Hypothalamus (tissue), 51 donors: ENCODE data around the gene INPP5J.
A peak's percentile ranks its signal among the peaks of the same experiment; 100 is the strongest.
"Not testable (repeated sequence)": the region's sequence is repeated elsewhere in the genome, so short reads cannot be mapped to it uniquely, and the experiment has no call there.

ENCODE experiments used
- DNase-seq, 51 donors: peaks; one replicate each; lab custom pipeline; 2025; lab: John Stamatoyannopoulos, UW

Gene INPP5J

DNA sequence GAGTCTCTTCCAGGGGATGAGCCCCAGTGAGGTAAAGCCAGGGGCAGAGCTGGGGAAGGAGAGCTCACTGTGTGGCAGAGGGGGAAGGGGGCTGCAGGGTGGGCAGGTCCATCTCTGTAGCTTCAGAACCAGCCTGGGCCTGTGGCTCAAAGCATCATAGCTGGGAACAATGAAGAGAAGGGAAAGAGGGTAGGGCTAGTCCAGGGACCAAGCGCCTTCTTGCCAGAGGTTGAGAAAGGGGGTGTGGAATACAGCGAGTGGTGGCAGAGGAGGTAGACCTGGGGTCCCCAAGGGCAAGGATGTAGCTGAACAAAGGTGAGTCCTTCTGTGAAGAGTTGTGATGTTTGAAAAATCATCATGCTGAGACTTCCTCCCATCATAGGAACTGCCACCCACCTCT is 18.8 kb downstream of the INPP5J start:
- no peak for DNase-seq

DNA sequence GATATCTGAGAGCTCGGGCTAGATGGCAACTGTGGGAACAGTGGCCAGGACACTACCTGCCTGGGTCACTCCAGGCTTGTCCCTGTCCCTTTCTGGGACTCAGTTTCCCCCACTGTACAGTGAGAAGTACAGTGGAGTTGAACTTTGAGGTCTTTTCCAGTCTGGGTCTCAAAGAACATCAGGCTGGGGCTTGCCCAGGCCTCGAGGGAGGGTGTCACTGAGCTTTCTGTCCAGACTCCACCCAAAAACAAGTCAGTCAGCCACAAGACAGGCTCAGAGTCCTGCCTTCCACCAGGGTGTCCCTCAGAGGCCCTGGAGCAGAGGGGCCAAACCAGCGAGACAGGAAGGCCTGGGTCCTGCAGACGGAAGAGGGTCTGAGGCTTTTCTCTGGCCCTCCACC is 19.5 kb downstream of the INPP5J start:
- no peak for DNase-seq

DNA sequence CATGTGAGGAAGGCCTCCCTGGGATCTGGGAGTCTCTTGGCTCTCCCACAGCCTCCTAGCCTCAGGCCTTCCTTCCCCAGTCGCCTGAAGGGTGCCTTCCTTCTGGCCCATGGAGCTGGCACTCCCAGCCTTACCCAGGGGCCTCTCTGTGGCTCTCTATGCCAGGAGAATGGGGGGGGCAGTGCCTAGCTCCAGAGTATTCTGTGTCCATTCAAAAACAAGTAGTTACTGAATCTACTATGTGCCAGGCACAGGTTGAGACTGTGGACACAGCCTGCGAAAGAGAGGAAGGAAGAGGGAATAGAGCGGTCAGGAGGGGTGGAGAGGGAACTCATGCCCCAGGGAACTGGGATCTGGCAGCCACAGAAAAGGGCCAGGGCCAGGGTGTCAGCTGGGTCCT is 20.3 kb downstream of the INPP5J start:
- DNase-seq, result peak in 1 of 51 donors; percentile 11

DNA sequence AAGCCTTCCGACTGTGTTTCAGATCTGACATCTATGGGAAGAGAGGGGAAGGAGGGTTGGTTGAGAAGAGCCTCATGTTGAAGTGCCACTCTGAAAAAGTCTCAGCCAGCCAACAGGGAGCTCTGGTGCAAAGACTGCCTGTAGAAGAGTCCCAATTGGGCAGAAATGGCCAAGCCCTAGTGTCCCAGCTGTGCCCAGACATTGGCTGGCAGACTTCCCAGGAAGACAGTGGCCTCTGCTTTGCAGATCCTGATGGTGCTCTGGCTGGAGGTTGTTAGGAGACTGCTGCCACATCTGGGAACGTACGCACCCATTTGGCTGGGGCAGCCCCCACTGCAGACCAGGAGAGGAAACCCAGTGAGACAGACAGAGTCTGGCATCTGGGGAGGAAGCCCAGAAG is 20.8 kb downstream of the INPP5J start:
- DNase-seq, result peak in 11 of 51 donors; percentile 5 to 40 (median 15)

DNA sequence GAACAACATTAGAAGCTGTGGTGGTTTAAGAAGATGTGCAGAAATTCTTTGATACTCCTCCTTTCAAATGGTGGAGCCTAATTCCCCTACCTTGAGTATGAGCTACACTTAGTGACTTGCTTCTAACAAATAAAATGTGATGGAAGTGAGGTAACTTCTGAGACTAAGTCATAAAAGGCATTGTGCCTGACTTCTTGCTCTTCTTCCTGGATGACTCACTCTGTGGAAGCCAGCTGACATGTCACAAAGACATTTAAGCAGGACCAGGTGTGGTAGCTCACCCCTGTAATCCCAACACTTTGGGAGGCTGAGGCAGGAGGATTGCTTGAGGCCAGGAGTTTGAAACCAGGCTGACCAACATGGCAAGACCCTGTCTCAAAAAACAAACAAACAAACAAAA is 21.5 kb downstream of the INPP5J start:
- no peak for DNase-seq

GRCh38 chr22:31148488-31148887 is 25.7 kb downstream of the INPP5J start:
- no peak for DNase-seq

DNA sequence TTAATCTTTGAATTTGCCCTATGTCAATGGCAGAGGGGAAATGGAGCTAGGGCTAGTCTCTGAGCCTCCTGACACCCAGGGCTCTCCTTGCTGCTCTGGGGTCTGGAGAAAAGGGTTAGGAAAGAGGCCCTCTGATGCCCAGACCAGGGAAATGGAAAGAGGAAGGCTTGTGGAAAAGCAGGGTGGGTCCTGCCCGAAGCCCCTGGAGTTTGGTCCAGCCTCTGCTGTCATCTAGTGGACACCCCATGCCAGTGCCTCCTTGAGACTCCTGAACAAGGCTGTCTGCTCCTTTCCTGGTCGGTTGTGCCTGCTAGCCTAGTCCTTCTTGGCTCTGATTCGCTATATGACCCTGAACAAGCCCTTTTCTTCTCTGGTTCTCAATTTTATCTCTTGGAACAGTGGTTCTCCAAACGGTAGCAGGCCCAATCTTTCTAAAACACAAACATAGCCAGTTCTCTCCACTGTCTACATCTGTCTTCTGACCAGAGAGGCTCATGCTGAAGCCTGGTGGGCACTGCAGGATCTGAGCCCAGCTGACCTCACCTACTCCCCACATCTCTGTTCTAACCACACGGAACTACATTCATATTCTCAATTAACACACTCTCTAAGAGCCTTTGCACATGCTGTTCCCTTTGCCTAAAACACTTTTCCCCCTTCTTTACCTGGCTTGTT is 26.3 kb downstream of the INPP5J start:
- peak in 40 of 51 donors; percentile 6 to 78 (median 44) for DNase-seq

DNA sequence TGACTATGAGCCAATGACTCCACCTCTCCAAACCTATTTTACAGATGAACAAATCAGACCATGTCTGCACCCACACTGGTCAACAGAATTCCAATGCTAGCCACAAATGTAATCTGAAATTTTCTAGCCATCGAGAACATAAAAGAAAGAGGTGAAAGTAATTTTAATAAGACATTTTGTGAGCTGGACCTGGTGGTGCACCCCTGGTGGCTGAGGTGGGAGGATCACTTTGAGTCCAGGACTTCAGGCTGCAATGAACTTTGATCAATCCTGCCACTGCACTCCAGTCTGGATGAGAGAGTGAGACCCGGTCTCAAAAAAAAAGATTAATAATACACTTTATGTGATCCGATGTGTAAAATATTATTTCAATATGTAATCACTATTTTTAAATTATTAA is 27.8 kb downstream of the INPP5J start:
- no peak for DNase-seq

- no peak for DNase-seq
Measured at GRCh38 chr22:31151872-31152271, 29.1 kb downstream of the INPP5J start.

- no peak for DNase-seq
Measured at GRCh38 chr22:31153357-31153756, 30.6 kb downstream of the INPP5J start.

DNA sequence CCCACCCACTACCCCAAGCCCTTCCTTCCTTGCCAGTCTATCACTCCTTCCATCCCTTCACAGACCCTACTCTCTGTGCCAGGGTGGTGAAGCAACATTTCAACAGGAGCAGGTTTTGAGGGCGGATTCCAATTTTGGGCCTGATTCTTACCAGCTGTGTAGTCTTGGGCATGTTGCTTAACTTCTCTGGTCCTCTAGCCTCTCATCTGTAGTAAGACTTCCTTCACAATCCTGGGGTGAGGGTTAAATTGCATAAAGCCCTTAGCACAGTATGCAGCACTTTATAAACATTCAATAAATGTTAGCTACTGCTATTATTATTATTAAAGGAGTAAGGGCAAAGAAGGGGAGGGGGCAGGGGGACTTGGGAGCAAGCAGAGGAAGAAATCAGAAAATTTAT is 32.2 kb downstream of the INPP5J start:
- no peak for DNase-seq

- no peak for DNase-seq
Measured at GRCh38 chr22:31155422-31155821, 32.7 kb downstream of the INPP5J start.

GRCh38 chr22:31160328-31160978 is 37.7 kb downstream of the INPP5J start:
- peak in 10 of 51 donors; percentile 22 to 70 (median 48) for DNase-seq

- DNase-seq, result no peak
Measured at GRCh38 chr22:31161386-31161785, 38.6 kb downstream of the INPP5J start.

- no peak for DNase-seq
Measured at GRCh38 chr22:31162015-31162765, 39.4 kb downstream of the INPP5J start.

- no peak for DNase-seq
Measured at GRCh38 chr22:31170971-31171370, 48.2 kb downstream of the INPP5J start.

DNA sequence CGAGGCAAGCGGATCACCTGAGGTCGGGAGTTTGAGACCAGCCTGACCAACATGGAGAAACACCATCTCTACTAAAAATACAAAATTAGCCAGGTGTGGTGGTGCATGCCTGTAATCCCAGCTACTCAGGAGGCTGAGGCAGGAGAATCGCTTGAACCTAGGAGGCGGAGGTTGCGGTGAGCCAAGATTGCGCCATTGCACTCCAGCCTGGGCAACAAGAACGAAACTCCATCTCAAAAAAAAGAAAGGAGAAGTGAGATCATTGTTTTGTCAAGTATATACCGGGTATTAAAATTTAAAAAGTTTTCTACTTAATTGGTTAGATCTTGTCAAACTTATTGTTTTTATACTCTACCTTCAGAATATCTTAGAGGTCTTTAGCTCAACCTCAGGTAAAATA is 49.0 kb downstream of the INPP5J start:
- not testable (repeated sequence) for DNase-seq

DNA sequence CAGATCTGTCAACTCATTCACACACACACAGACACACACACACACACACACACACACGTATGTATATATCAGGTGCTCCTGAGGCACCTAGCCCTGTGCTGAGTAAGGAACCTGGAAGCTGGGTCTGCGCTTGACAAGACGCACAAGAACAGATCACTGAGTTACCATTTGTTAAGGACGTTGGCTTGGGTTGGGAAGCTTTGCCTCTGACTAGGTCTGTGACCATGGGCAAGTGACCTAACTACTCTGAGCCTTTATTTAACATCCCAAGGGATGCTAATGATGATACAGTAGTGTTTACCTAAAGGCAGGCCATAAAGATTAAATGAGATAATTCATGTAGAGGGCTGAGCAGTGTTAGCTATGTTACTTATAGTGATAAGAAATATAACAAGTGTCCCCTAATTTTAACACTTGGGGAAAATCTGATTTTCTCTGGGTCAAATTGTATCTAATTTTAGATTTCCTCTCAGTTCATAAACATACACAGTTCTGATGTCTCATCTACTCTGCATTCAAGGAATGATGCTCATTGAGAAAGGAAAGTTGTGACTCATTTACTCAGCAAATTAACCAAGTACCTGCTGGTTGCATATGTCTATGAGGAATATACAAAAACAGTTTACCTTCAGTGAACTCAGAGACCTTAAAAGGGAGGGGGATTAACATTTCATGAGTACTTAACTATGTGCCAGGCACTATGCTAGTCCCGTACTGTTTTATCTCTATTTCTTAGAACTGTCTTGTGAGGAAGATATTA is 50.8 kb downstream of the INPP5J start:
- no peak for DNase-seq

GRCh38 chr22:31176923-31177322 is 54.2 kb downstream of the INPP5J start:
- no peak for DNase-seq

DNA sequence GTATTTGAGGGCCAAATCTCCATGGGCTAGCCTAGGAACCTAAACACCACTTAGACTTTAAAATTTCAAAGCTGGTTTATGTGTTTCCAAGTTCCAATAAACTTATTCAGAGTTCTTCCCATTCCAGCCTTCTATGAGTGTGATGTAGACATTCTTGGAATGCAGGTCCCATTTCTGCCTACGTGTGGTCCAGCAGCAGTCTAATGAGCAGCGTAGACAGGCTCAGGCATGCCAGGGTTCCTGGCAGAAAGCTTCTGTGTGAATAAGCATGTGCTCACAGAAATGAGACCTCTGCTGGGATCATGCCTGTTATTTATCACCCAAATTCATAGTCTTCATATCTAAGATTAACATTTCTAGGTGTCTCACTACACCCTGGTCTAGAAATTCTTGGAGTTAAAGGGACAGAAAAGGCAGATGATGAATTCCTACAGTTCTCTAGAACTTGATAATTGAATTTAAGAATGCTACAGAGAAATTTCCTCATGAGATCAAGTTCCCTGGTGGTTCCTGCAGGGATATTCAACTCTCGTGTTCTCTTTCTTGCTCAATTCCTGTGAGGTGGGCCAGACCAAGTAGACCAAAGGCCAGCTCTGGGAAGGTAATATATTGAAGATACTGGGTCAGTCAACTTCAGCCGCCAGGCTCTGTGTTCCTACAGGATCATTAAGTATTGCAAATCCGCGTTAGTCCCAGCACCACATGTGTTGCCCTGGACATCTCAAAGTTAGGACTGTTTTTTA is 54.8 kb downstream of the INPP5J start:
- DNase-seq, result no peak
